Measurements from ENCODE around the gene ASPSCR1. TPM values are rescaled to one million over a fixed set of nuclear protein-coding genes. Genes with fewer than 3 reads are reported as not detected.
A peak's percentile ranks its signal among the peaks of the same experiment; 100 is the strongest.

ASPSCR1 gene
- total and polyA plus RNA-seq, 2 of the 13 experiments (the other 11 are each of a cell fraction or from before 2014, with no cell fraction given) = 274 to 314 TPM

- 84% methylated on average over 30 of the region's 45 CpGs for WGBS (ENCODE audit: low lambda C conversion rate)
- H3K4me2 ChIP-seq (ENCODE audit: low read depth, low read length) = peak overlapping the region; percentile 33; the same call in 1 of the 2 replicates
- H3K9ac ChIP-seq (ENCODE audit: insufficient read depth, low read depth, low read length) = peak overlapping the region; percentile 99; the same call in 1 of the 2 replicates
- POLR2A ChIA-PET = interaction anchor here (1.1 to 9.7 kb wide), 6 partner anchors 10 to 65 kb away, joined by 3 to 136 read pairs (median 20); partner anchors contain the start of genes CENPX and LRRC45
- FAIRE-seq = no peak
- no peaks in the 10 kb centered on the region for H3K9me3 ChIP-seq (ENCODE audit: low read length)
- intact Hi-C loops (cut with micrococcal nuclease; ENCODE audit: unreplicated experiment) = no loop called here
- no peak overlapping the region for H2AFZ ChIP-seq (ENCODE audit: low read length)
- no peak overlapping the region for H3K27ac ChIP-seq (ENCODE audit: extremely low read length, insufficient read depth, low read length)
- H4K20me1 ChIP-seq (ENCODE audit: insufficient read depth, low read length) = peaks cover 24% of the 10 kb centered on the region
- peak overlapping the region in 2 of 3 experiments; percentile 95 to 97; a peak in 3 of 6 replicates for H3K4me3 ChIP-seq (replicated peaks in 1 of 3; ENCODE audit: insufficient read depth in 1 of 3, low read depth in 2 of 3, low read length in 3 of 3)
- peaks cover 44% of the 10 kb centered on the region for H3K79me2 ChIP-seq (ENCODE audit: insufficient read depth, low read length)
- CTCF ChIA-PET (ENCODE audit: low intra/inter-chr PET ratio, low total read pairs) = no interaction called here
- H3K4me1 ChIP-seq (ENCODE audit: insufficient read depth, low read length) = peaks cover 64% of the 10 kb centered on the region
- H3K27me3 ChIP-seq (ENCODE audit: control insufficient read depth in 1 of 2, insufficient read depth in 2 of 2, low read length in 2 of 2) = no peaks in the 10 kb centered on the region; a peak in 1 of 5 replicates
- DNase-seq (ENCODE audit: low spot score) = no peak
- BruUV-seq (replicated peaks) = no TSS peak
- H3K36me3 ChIP-seq (replicated peaks in 1 of 2; ENCODE audit: control insufficient read depth in 1 of 2, insufficient read depth in 2 of 2, low read length in 2 of 2) = peaks cover 33 to 57% of the 10 kb centered on the region in 2 experiments
- no peak for ATAC-seq
- in situ Hi-C loops (cut with HindIII; ENCODE audit: extremely low pct_ligation_motif_present, low pct_unique_long_range_greater_than_20kb) = loop anchor here (5.0 kb wide), 2 partner anchors 40 to 65 kb away; partner anchors contain the start of genes CENPX and LRRC45
- TF ChIP-seq MAFK (conservative IDR thresholded peaks at IDR 0.05 in 1 of 2, IDR thresholded peaks at IDR 0.05 in 1 of 2; ENCODE audit: low read length in 2 of 2) (no peak), POLR2A (IDR thresholded peaks at IDR 0.05; ENCODE audit: insufficient read depth in 1 of 2, low read depth in 2 of 2, low read length in 2 of 2) (0 out of 4 replicates have a peak, but pooled peaks of 1 of the 2 experiments have one; percentile 25), UBTF (CRISPR knock-in tag; IDR thresholded peaks at IDR 0.05) (peak; percentile 15; the same call in 1 of the 2 replicates), ZNF569 (CRISPR knock-in tag; IDR thresholded peaks at IDR 0.05; ENCODE audit: borderline replicate concordance) (no peak), FOXA3 (CRISPR knock-in tag; IDR thresholded peaks at IDR 0.05) (no peak), ZBTB38 (CRISPR knock-in tag; IDR thresholded peaks at IDR 0.05) (no peak; the same call in none of the 2 replicates), ZNF549 (CRISPR knock-in tag; IDR thresholded peaks at IDR 0.05) (no peak), FOXP1 (IDR thresholded peaks at IDR 0.05) (no peak), FOXP1 (CRISPR knock-in tag; IDR thresholded peaks at IDR 0.05) (no peak), RBM22 (optimal IDR thresholded peaks at IDR 0.05; ENCODE audit: low read length) (peak; percentile 85), RBFOX2 (IDR thresholded peaks at IDR 0.05; ENCODE audit: low read depth, low read length) (peak; percentile 99), DNMT1 (CRISPR knock-in tag; IDR thresholded peaks at IDR 0.05) (peak; percentile 62; the same call in 1 of the 2 replicates), AGO2 (optimal IDR thresholded peaks at IDR 0.05; ENCODE audit: low read depth, low read length) (peak; percentile 100), ZNF782 (CRISPR knock-in tag; IDR thresholded peaks at IDR 0.05; ENCODE audit: borderline replicate concordance) (no peak), POLR2AphosphoS2 (IDR thresholded peaks at IDR 0.05; ENCODE audit: low read depth, low read length) (no peak), ZNF768 (CRISPR knock-in tag; IDR thresholded peaks at IDR 0.05) (peak; percentile 63; the same call in 1 of the 2 replicates), POGK (CRISPR knock-in tag; conservative IDR thresholded peaks at IDR 0.05) (no peak), HOXA9 (CRISPR knock-in tag; IDR thresholded peaks at IDR 0.05; ENCODE audit: borderline replicate concordance) (0 out of 2 replicates have a peak, but pooled peaks have one; percentile 34), ZNF672 (CRISPR knock-in tag; IDR thresholded peaks at IDR 0.05) (peak; percentile 40; the same call in 1 of the 2 replicates), ZNF547 (CRISPR knock-in tag; IDR thresholded peaks at IDR 0.05) (0 out of 2 replicates have a peak, but pooled peaks have one; percentile 39), ZFX (CRISPR knock-in tag; IDR thresholded peaks at IDR 0.05; ENCODE audit: low read depth) (0 out of 2 replicates have a peak, but pooled peaks have one; percentile 10)
These were observed 20.5 kb upstream of the ASPSCR1 start for GRCh38 chr17:81956607-81957589.
